SK-N-SH (cell line): ENCODE results near the gene PTGFRN. TPM values are rescaled to one million over a fixed set of nuclear protein-coding genes. Genes with fewer than 3 reads are reported as not detected.

ENCODE experiments used
- CTCF ChIA-PET: fragments of 300-600, 350-600 bp; formaldehyde crosslinking; extraction: SDS; loops from one replicate; lab custom pipeline; 2021; lab: Yijun Ruan, JAX
- POLR2A ChIA-PET: fragments of 350-600 bp; sonication (Branson Sonifier 250); formaldehyde crosslinking; extraction: SDS; loops from one replicate; lab custom pipeline; 2020; ENCODE audit warnings: antibody characterized with exemption, inconsistent platforms; lab: Yijun Ruan, JAX
- DNase-seq: peaks from one replicate; pipeline ENCODE4 v3.0.0; 2012
- H2AFZ ChIP-seq: fragments of 200-600 bp; sonication (generic); 2 replicates; pipeline ENCODE4 v1.8.1; 2016; ENCODE audit warnings: antibody characterized with exemption, mild to moderate bottlenecking, low read depth
- H3F3A ChIP-seq: fragments of 200-600 bp; sonication (generic); replicated peaks from 2 replicates; pipeline ENCODE3; 2016; ENCODE audit warnings: antibody characterized with exemption, mild to moderate bottlenecking; ENCODE audit not compliant: insufficient read depth
- H3K27ac ChIP-seq, 2 experiments: fragments of 200-500 bp in 1 of 2; fragments of 200-600 bp in 1 of 2; sonication (Bioruptor generic) in 1 of 2; sonication (generic), shearing (Covaris generic) in 1 of 2; 2 replicates each; pipeline versions ENCODE4 v1.5.1 to v1.6.1; 2014 to 2016; ENCODE audit warnings: low read depth in 2 of 2, inconsistent platforms in 1 of 2, low read length in 1 of 2, mild to moderate bottlenecking in 1 of 2, mixed read lengths in 1 of 2
- H3K27me3 ChIP-seq: fragments of 200-600 bp; sonication (generic), shearing (Covaris generic); 2 replicates; pipeline ENCODE4 v1.6.1; 2016; ENCODE audit warnings: mixed run types; ENCODE audit not compliant: insufficient read depth
- H3K36me3 ChIP-seq, 2 experiments: fragments of 200-500 bp in 1 of 2; fragments of 200-600 bp in 1 of 2; sonication (Bioruptor generic) in 1 of 2; sonication (generic) in 1 of 2; replicated peaks in 1 of 2; 2 replicates each; pipeline versions ENCODE3 to v1.5.1; 2014 to 2016; ENCODE audit warnings: low read length in 1 of 2, mild to moderate bottlenecking in 1 of 2; ENCODE audit not compliant: insufficient read depth in 2 of 2, control insufficient read depth in 1 of 2
- H3K4me1 ChIP-seq, 2 experiments: fragments of 200-500 bp in 1 of 2; fragments of 200-600 bp in 1 of 2; sonication (Bioruptor generic) in 1 of 2; sonication (generic), shearing (Covaris generic) in 1 of 2; 2 replicates each; pipeline versions ENCODE4 v1.5.1 to v1.6.1; 2014 to 2016; ENCODE audit warnings: low read depth in 1 of 2, low read length in 1 of 2, mixed run types in 1 of 2; ENCODE audit not compliant: insufficient read depth in 2 of 2, control insufficient read depth in 1 of 2
- H3K4me2 ChIP-seq: fragments of 200-600 bp; sonication (generic), shearing (Covaris generic); 2 replicates; pipeline ENCODE4 v1.6.1; 2017; ENCODE audit warnings: mixed run types
- H3K4me3 ChIP-seq, 2 experiments: fragments of 200-500 bp in 1 of 2; fragments of 200-600 bp in 1 of 2; sonication (Bioruptor generic) in 1 of 2; sonication (generic), shearing (Covaris generic) in 1 of 2; 2 replicates each; pipeline versions ENCODE4 v1.5.1 to v1.8.1; 2014 to 2016; ENCODE audit warnings: low read depth in 2 of 2, inconsistent platforms in 1 of 2, low read length in 1 of 2, mild to moderate bottlenecking in 1 of 2, mixed read lengths in 1 of 2, moderate library complexity in 1 of 2
- H3K79me2 ChIP-seq: fragments of 200-600 bp; sonication (generic); 2 replicates; pipeline ENCODE4 v1.8.1; 2017; ENCODE audit warnings: mild to moderate bottlenecking; ENCODE audit not compliant: insufficient read depth
- H3K9ac ChIP-seq: fragments of 200-600 bp; sonication (generic); 2 replicates; pipeline ENCODE4 v1.6.1; 2017; ENCODE audit warnings: mixed run types
- H3K9me2 ChIP-seq: fragments of 200-600 bp; sonication (generic); 2 replicates; pipeline ENCODE4 v1.6.1; 2017; ENCODE audit warnings: mixed run types
- H3K9me3 ChIP-seq: fragments of 200-600 bp; sonication (generic); 2 replicates; pipeline ENCODE4 v1.6.1; 2017; ENCODE audit warnings: mixed run types, mild to moderate bottlenecking, moderate library complexity
- H4K20me1 ChIP-seq: fragments of 200-600 bp; sonication (generic); 2 replicates; pipeline ENCODE4 v1.6.1; 2017; ENCODE audit warnings: mild to moderate bottlenecking, mixed run types; ENCODE audit not compliant: insufficient read depth
- EP300 ChIP-seq, 2 experiments: IDR thresholded peaks; 2 replicates each; pipeline versions ENCODE4 v1.4.0 to v1.6.1; 2012; ENCODE audit warnings: borderline replicate concordance in 1 of 2, low read depth in 1 of 2, low read length in 1 of 2
- FOSL2 ChIP-seq: IDR thresholded peaks from 2 replicates; pipeline ENCODE4 v1.4.0; 2012; ENCODE audit warnings: low read depth, mild to moderate bottlenecking, moderate library complexity, borderline replicate concordance
- FOXM1 ChIP-seq: IDR thresholded peaks from 2 replicates; pipeline ENCODE4 v1.4.0; 2012; ENCODE audit warnings: low read depth, mild to moderate bottlenecking
- GABPA ChIP-seq: IDR thresholded peaks from 2 replicates; pipeline ENCODE4 v1.4.0; 2012; ENCODE audit warnings: low read depth, mild to moderate bottlenecking
- GATA2 ChIP-seq: sonication (generic); formaldehyde crosslinking; IDR thresholded peaks from 2 replicates; pipeline ENCODE4 v1.5.0; 2020; ENCODE audit warnings: mild to moderate bottlenecking, missing genetic modification reagents
- POLR2AphosphoS5 ChIP-seq: IDR thresholded peaks from 2 replicates; pipeline ENCODE4 v1.6.1; 2012; ENCODE audit warnings: low read depth, low read length
- RAD21 ChIP-seq: IDR thresholded peaks from 2 replicates; pipeline ENCODE4 v1.6.1; 2012; ENCODE audit warnings: mild to moderate bottlenecking, low read length
- RCOR1 ChIP-seq: fragments of 150-350 bp; IDR thresholded peaks from 2 replicates; pipeline ENCODE4 v1.6.1; 2017; ENCODE audit warnings: antibody characterized with exemption, low read length
- RXRA ChIP-seq: IDR thresholded peaks from 2 replicates; pipeline ENCODE4 v1.4.0; 2012; ENCODE audit warnings: low read depth, mild to moderate bottlenecking, borderline replicate concordance
- SIN3A ChIP-seq: IDR thresholded peaks from 2 replicates; pipeline ENCODE4 v1.6.1; 2012; ENCODE audit warnings: low read depth, mild to moderate bottlenecking, low read length, moderate library complexity, borderline replicate concordance
- SMC3 ChIP-seq: IDR thresholded peaks from 2 replicates; pipeline ENCODE4 v1.6.1; 2012; ENCODE audit warnings: low read depth, low read length, improper control_type of control experiment
- TCF12 ChIP-seq: IDR thresholded peaks from 2 replicates; pipeline ENCODE4 v1.4.0; 2012
- TEAD4 ChIP-seq: IDR thresholded peaks from 2 replicates; pipeline ENCODE4 v1.4.0; 2012; ENCODE audit warnings: mild to moderate bottlenecking, borderline replicate concordance; ENCODE audit not compliant: insufficient read depth
- YY1 ChIP-seq: IDR thresholded peaks from 2 replicates; pipeline ENCODE4 v1.4.0; 2012; ENCODE audit warnings: low read depth, mild to moderate bottlenecking
- WGBS: methylation state at CpG from one replicate; pipeline ENCODE4 v1.1.6; 2017; ENCODE audit warnings: low lambda C conversion rate; 5-methylcytosine and 5-hydroxymethylcytosine counted together
- polyA plus RNA-seq, 3 experiments: library from polyadenylated mRNA; depleted of rRNA; stranded (reverse); fragments of >200 nt; gene quantifications; 2 replicates each; pipeline ENCODE4 v1.2.3, GENCODE V29; 2012
- TF ChIP-seq, protein P1 (sequence below): IDR thresholded peaks from 2 replicates; pipeline ENCODE4 v1.4.0; 2012; ENCODE audit warnings: low read depth, borderline replicate concordance
- TF ChIP-seq, protein P2 (sequence below): fragments of 200-600 bp; sonication (generic); IDR thresholded peaks from 2 replicates; pipeline ENCODE4 v1.6.1; 2017; ENCODE audit warnings: antibody characterized with exemption, mild to moderate bottlenecking, moderate library complexity
- TF ChIP-seq, protein P3 (sequence below): IDR thresholded peaks from 2 replicates; pipeline ENCODE4; 2012
- TF ChIP-seq, protein P4 (sequence below): fragments of 150-350 bp; IDR thresholded peaks from 2 replicates; pipeline ENCODE4 v1.6.1; 2017; ENCODE audit warnings: antibody characterized with exemption, low read length, low read depth, borderline replicate concordance
- TF ChIP-seq, protein P5 (sequence below): IDR thresholded peaks from 2 replicates; pipeline ENCODE4 v1.4.0; 2012; ENCODE audit warnings: low read depth

PTGFRN gene
- polyA plus RNA-seq, 1 of the 3 experiments (the other 2 are of a cell fraction), result 22.4 TPM

DNA sequence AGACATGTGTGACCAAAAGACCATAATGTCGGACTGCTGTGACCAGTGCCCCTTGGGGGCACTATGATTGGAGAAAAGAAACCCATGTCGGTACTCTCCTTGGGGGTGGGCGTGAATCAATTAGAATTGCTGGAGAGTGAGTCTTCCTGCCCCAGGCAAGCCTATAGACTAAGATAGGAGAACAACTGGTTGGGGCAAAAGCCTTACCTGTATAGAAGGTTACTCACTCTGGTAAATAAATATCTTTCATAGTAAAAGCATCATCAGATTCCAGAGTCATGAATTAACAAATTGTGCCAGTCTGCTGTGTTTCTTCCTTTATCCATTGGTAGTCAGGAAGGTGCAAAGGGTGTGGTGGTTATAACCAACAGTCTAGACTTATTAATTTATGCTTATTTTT is 2.9 kb upstream of the PTGFRN start:
- no peak overlapping the region for H3K27ac ChIP-seq
- H3K9me2 ChIP-seq, result no peaks in the 10 kb centered on the region
- H3K79me2 ChIP-seq, result no peaks in the 10 kb centered on the region
- H3F3A ChIP-seq, result no peaks in the 10 kb centered on the region
- H2AFZ ChIP-seq, result no peak overlapping the region
- no peak overlapping the region for H3K4me3 ChIP-seq
- POLR2A ChIA-PET, result no interaction called here
- CTCF ChIA-PET, result interaction anchor here (1.2 kb wide), 1 partner anchor 170 kb away, joined by 4 read pairs; no protein-coding TSS in a partner anchor
- no peak for DNase-seq
- TF ChIP-seq, protein P1, sequence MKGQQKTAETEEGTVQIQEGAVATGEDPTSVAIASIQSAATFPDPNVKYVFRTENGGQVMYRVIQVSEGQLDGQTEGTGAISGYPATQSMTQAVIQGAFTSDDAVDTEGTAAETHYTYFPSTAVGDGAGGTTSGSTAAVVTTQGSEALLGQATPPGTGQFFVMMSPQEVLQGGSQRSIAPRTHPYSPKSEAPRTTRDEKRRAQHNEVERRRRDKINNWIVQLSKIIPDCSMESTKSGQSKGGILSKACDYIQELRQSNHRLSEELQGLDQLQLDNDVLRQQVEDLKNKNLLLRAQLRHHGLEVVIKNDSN, result no peak
- TF ChIP-seq RCOR1 (no peak), SMC3 (no peak)
- H3K4me2 ChIP-seq, result no peak overlapping the region
- H4K20me1 ChIP-seq, result no peaks in the 10 kb centered on the region
- no peaks in the 10 kb centered on the region for H3K27me3 ChIP-seq
- 81% methylated on average over 3 of the region's 3 CpGs for WGBS
- no peaks in the 10 kb centered on the region for H3K36me3 ChIP-seq
- H3K9ac ChIP-seq, result no peak overlapping the region
- no peaks in the 10 kb centered on the region for H3K9me3 ChIP-seq
- peaks cover 0 to 14% of the 10 kb centered on the region in 2 experiments; a peak in 2 of 4 replicates for H3K4me1 ChIP-seq

DNA sequence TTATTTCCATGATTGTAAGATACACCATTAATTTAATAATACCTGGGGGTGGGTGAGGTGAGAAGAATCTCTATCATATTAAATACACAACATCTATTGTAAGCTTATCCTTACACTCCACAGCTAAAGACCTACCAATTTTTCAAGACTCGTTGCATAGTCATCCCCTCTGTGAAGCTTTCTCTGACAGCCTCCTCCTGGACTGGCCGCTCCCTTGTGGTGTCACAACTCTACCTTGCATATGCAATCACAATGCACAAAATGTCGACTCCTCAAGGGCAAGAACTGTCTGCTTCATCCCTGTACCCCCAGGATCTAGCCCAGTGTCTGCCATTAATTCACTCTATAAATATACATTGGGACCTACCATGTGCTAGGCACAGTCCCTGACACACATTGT is 2.4 kb upstream of the PTGFRN start:
- Histone ChIP-seq H3K9me2 (no peaks in the 10 kb centered on the region), H4K20me1 (no peaks in the 10 kb centered on the region), H3K9ac (no peak overlapping the region), H3K27ac (no peak overlapping the region), H3F3A (no peaks in the 10 kb centered on the region)
- DNase-seq, result no peak
- 73% methylated on average over 3 of the region's 3 CpGs for WGBS
- POLR2A ChIA-PET, result no interaction called here
- TF ChIP-seq TEAD4 (no peak), FOXM1 (no peak), YY1 (no peak), FOSL2 (no peak), GABPA (no peak), RAD21 (no peak), TCF12 (no peak), POLR2AphosphoS5 (no peak), RXRA (no peak), GATA2 (no peak), EP300 (IDR thresholded peaks at IDR 0.05; ENCODE audit: borderline replicate concordance in 1 of 2, low read depth in 1 of 2, low read length in 1 of 2) (no peak), SIN3A (no peak)
- TF ChIP-seq, protein P2, sequence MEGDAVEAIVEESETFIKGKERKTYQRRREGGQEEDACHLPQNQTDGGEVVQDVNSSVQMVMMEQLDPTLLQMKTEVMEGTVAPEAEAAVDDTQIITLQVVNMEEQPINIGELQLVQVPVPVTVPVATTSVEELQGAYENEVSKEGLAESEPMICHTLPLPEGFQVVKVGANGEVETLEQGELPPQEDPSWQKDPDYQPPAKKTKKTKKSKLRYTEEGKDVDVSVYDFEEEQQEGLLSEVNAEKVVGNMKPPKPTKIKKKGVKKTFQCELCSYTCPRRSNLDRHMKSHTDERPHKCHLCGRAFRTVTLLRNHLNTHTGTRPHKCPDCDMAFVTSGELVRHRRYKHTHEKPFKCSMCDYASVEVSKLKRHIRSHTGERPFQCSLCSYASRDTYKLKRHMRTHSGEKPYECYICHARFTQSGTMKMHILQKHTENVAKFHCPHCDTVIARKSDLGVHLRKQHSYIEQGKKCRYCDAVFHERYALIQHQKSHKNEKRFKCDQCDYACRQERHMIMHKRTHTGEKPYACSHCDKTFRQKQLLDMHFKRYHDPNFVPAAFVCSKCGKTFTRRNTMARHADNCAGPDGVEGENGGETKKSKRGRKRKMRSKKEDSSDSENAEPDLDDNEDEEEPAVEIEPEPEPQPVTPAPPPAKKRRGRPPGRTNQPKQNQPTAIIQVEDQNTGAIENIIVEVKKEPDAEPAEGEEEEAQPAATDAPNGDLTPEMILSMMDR, result no peak
- TF ChIP-seq, protein P3, sequence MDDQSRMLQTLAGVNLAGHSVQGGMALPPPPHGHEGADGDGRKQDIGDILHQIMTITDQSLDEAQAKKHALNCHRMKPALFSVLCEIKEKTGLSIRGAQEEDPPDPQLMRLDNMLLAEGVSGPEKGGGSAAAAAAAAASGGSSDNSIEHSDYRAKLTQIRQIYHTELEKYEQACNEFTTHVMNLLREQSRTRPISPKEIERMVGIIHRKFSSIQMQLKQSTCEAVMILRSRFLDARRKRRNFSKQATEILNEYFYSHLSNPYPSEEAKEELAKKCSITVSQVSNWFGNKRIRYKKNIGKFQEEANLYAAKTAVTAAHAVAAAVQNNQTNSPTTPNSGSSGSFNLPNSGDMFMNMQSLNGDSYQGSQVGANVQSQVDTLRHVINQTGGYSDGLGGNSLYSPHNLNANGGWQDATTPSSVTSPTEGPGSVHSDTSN, result no peak
- TF ChIP-seq, protein P4, sequence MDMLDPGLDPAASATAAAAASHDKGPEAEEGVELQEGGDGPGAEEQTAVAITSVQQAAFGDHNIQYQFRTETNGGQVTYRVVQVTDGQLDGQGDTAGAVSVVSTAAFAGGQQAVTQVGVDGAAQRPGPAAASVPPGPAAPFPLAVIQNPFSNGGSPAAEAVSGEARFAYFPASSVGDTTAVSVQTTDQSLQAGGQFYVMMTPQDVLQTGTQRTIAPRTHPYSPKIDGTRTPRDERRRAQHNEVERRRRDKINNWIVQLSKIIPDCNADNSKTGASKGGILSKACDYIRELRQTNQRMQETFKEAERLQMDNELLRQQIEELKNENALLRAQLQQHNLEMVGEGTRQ, result no peak
- TF ChIP-seq, protein P5, sequence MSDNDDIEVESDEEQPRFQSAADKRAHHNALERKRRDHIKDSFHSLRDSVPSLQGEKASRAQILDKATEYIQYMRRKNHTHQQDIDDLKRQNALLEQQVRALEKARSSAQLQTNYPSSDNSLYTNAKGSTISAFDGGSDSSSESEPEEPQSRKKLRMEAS, result no peak
- TF ChIP-seq, protein P1, result no peak
- TF ChIP-seq, all 33 proteins: peak for 0
- H3K9me3 ChIP-seq, result no peaks in the 10 kb centered on the region
- no peaks in the 10 kb centered on the region for H3K27me3 ChIP-seq
- no peaks in the 10 kb centered on the region for H3K79me2 ChIP-seq
- no peak overlapping the region for H3K4me3 ChIP-seq
- CTCF ChIA-PET, result interaction anchor here (1.2 kb wide), 1 partner anchor 170 kb away, joined by 4 read pairs; no protein-coding TSS in a partner anchor
- no peak overlapping the region for H2AFZ ChIP-seq
- no peaks in the 10 kb centered on the region for H3K36me3 ChIP-seq
- H3K4me2 ChIP-seq, result no peak overlapping the region
- H3K4me1 ChIP-seq, result peaks cover 0 to 19% of the 10 kb centered on the region in 2 experiments; a peak in 2 of 4 replicates
